GM18873 (cell line): Measurements from ENCODE around the gene IRF4.

Source experiments
- ATAC-seq: cut with Tn5 transposase; IDR thresholded peaks from one replicate; pipeline ENCODE4 v1.9.1; 2021; ENCODE audit warnings: mild to moderate bottlenecking, moderate library complexity, moderate number of reproducible peaks; ENCODE audit not compliant: unreplicated experiment, low FRiP score

IRF4 gene

DNA sequence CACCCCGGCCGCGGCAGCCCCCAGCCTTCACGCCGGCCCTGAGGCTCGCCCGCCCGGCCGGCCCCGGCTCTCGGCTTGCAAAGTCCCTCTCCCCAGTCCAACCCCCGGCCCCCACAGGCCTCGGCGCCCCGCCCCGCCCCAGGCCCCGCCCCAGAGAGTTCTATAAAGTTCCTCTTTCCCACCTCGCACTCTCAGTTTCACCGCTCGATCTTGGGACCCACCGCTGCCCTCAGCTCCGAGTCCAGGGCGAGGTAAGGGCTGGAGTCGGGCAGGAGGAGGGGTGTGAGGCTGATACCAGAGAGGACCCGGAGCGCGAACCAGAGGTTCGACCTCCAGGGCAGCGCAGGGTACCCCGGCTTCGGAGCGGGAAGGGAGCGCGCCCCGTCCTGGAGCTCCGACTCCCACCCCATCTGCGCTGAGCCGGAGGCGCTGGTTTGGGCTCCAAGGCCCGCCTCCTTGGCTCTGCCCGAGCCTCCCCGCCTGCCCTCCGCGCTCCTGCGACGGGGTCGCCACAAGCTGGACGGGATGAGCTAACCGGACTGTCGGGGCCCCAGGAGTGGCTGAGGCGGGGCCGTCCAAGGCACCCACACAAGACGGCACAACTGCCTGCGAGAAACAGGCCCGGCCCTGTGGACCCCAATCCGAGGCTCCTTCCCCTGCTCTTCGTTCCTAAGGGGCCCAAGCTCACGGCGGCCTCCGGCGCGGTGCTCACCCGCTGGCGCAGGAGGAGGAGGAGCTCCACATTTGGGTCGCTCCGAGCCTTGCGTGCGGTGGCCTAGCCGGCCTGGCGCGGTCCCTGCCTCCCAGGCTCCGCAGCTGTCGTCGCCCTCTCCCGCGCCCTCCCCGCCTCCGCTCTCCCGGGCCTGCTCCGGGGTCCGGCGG, at the start of gene IRF4:
Gene IRF4, plus strand, starts transcription at position 194 of the 882 bp plus-strand sequence. CDS start 1,401 bp downstream, outside the sequence.
- ATAC-seq: peak; percentile 34

DNA sequence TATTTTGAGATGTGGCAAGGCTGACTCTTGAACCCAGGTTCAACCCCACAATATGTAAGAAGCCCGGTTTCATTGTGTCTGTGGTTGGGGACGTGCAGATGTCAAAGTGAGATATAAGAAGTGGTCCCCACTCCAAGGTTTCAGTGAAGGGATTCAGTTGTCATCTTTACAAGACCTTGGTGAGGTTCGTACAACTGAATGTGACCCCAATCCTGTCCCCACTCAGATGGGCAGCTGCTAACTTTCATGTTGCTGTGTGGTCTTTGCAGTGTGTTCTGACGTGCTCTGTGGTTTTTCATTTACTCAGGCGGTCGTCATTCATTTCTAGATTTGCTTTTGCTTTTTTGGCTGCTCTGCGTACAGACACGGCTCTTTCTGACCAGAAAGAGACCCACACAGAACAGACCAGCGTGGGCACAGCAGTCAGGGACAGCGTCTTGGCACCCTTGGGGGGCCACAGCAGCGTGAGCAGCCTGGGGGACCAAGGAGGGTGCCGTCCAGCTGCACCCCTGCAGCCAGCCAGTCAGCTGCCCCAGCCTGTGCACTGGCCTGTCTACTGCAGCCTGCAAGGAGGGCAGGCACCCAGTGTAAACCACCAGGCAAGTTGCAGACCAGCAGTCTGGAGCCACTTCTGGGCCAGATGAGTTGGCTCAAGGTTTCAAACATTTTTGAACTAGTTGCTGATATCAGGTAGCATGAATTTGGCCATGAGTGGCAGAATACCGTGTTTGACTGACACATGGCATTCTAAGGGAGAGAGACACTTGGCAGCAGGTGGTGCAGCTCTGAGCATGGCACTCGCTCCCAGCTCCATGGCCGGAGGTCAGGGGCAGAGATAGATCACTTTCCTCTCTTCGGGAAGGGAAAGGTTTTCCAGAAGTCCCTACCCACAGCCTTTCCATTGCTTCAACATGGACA, 49.4 kb upstream of the IRF4 start:
- peak; percentile 51 for ATAC-seq

DNA sequence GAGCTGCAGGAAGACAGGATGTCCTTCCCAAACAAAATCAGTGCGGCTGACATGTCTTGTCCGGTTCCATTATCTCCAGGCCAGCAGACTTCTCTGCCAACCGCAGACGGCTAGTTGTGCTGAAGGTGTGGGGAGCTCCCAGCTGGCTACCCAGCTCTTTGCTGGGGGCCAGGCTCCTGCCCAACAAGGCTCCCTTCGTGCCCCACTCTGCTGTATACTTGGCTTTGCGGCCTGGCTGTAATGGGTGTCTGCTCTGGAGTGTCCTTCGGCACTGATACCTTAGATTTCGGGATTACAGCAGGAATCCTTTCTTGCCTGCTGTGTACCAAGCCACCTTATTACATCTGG, 48.7 kb upstream of the IRF4 start:
- no peak for ATAC-seq

DNA sequence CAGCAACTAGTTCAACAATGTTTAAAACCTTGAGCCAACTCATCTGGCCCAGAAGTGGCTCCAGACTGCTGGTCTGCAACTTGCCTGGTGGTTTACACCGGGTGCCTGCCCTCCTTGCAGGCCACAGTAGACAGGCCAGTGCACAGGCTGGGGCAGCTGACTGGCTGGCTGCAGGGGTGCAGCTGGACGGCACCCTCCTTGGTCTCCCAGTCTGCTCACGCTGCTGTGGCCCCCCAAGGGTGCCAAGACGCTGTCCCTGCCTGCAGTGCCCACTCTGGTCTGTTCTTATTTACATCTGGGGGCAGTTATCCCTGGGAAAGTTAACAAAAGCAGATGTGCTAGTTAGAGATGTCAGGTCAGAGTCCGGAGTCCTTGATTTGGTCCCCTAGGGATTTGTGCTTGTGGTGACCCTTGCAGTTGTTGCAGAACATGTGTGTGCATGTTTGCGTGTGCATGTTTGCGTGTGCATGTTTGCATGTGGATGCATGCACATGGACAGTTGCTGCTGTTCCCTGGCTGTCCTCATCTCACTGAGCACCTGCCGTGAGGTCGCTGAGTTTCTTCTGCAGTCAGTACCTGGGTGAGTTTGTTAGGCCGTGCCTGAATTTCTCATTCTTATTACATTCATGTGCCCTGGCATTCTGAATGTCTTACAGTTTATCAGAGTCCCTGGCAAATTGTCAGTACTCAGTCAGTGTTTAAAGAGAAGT, 48.2 kb upstream of the IRF4 start:
- no peak for ATAC-seq

DNA sequence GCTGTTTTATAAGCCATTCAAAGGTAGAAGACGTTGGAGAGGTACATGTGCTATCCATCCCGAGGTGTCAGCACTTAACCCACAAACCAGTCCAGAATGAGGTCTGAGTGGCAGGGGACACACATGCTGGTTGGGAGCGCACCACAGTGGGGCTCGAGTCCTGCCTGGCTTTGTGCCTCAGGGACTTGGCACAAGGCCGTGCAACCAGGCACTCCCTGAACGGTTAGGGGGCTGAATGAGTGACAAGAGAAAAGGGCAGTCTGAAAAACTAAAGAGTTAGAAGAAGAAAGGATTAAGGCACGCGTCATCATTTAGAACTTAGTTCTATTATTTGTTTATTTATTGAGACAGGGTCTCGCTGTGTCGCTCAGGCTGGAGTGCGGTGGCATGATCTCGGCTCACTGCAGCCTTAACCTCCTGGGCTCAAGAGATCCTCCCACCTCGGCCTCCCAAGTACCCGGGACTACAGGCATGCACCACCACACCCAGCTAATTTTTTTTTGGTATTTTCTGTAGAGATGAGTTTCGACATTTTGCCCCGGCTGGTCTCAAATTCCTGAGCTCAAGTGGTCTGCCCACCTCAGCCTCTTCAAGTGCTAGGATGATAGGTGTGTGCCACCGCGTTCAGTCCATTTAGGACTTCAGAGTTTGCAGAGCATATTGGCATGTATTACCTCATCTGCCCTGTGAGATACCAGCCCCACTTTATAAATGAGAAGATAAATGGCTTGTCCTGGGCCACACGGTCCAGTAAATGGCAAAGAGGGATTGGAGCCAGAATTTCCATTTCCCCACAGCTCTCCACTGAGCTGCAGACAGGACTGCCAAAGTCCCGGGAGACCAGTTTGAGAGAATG, 47.4 kb upstream of the IRF4 start:
- ATAC-seq: no peak

DNA sequence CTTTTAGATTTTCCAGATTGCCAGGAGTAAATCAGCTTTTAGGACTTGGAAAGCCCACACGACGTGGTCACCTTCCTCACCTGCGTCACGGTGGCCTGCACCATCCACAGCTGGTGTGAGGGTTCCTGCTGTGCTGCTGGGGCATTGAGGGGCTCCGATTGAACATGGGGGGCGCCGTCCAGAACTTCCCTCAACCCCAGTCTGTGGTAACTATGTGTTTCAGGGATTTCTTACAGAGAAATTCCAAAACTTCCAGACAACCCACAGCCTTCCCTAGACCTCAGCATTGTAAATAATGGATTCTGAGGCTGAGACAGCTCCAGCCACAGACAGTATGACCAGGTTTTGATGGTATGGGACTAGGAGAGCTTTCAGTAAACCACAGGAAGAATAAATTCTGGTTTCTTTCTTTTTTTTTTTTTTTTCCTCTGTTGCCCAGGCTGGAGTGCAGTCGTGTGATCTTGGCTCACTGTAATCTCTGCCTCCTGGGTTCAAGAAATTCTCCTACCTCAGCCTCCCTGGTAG, 46.7 kb upstream of the IRF4 start:
- no peak for ATAC-seq

DNA sequence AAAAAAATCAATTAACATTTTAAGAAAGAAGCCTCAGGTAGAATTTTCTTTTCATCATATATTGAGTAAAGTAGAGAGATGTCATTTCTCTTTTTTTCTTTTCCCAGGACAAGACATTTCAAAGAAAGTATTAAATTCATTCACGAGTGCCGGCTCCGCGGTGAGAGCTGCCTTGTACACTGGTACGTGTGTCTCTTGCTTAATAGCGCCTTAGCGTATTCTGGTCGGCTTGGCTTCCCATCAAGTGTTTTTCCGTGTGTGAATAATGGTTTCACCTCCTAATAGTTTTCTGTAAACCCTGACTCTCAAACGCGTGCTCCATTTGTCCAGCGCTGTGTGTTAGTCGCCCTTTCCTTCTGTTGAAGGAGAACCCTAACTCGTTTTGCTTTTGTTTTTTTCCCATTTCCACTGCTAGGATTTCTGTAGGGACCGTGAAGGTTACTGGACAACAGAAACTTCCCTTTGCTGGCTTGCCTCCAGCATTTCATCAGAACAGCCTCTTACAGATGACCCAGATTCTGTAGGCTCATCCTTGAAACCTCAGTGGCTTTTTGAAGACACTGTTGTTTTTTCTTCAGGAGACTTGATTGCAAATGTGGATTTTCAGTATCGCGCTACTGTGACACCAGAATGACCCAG, 45.7 kb upstream of the IRF4 start:
- no peak for ATAC-seq

DNA sequence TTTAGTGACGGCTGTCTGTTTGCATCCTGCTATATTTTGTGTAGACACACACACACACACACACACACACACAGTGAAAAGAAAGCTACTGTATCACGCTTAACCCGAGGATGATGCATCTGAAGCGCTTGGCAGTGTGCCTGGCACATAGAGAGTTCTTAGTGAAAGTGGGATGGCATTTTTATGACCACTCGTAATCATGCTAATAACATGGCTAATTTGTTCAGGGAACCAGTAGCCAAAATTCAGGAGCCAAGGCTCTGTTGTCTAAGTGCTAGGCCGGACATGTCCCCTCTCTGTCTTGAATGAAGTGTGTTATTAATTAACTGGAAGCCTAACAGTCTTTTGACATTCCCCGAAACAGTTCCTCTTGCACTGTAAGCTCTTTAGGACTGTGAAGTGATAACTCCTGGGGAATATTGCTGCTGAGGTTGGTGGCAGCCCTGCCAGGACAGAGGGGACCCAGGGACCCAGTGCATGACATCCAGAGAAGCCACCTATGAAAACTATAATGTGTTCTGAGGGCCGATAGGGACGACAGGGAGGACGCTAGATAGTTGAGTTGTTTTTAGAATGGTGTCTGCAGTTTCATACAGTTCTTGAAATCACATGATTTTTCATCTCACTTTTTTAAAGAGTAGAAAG, 45.0 kb upstream of the IRF4 start:
- ATAC-seq: no peak

DNA sequence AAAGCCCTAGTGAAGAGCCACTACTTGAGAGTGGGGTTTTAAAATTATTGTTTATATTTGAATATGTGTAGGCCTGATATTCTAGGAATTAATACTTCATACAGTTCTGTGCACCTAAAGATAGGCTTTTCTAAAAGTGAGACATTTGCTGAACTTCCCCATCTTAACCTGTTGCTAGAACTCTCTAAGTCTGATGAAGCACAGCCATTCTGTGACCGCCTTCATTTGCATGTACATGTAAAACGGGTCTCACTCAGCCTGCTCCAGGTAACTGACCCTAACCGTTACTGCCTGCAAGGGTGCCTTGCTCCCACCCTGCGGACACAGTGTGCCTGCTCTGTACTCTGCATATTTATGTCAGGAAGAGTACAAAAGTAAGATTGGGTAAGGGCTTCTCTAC, 44.3 kb upstream of the IRF4 start:
- peak; percentile 81 for ATAC-seq

DNA sequence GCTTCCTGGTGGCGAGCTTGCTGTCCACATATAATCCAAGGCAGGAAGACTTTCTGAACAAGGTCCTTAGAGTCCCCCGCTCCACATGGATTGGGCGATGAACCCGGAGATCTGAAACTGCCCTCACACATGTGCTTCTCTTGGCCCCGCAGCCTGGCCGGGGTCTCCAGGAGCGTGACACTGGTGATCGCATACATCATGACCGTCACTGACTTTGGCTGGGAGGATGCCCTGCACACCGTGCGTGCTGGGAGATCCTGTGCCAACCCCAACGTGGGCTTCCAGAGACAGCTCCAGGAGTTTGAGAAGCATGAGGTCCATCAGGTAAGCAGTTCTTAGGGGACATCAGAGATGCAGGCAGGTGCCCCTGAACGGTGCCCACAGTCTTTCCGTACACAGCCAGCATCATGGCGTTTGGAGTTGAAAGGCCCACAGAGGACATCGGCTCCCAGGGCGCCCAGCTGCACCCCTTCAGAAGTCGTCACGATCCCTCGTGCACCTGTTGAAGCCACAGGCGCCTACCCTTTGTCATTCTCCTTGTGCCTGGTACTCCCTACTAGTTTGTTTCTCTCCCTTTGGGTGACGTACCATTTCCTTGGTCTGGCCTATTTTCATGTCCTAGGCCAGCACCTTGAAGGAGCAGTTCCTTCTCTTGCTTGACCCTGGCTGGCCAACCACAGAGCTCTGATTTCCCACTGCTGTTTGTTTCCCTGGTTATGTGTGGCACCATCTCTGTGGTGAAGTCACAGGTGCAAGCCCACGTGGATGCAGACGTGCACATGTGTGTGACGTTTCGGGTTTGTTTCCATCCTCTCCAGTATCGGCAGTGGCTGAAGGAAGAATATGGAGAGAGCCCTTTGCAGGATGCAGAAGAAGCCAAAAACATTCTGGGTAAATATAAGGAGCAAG, 43.3 kb upstream of the IRF4 start:
- no peak for ATAC-seq

DNA sequence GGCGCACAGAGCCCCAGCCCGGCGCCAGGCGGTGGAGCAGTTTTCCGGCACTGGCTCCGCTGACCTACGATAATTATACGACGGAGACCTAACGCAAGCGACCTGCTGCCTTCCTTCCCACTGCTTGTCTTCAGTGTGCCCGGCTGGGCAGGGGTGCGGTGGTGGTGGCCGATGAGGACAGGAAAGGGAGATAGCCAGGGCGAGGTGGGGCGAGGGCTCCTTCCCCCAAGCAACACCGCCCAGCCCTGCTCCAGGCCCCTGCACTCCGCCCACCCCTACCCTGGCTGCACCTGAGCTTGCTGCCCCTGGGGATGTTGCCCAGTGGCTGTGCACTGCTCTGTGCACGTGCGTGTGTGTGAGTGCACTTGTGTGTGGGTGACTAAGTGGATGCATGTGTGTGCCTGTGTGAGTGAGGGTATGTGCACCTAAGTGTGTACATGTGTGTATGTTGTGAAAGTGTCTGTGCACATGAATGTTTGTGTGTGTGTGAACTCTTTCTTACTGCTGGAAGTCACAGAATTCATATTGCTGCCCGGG, 42.6 kb upstream of the IRF4 start:
- ATAC-seq: no peak

DNA sequence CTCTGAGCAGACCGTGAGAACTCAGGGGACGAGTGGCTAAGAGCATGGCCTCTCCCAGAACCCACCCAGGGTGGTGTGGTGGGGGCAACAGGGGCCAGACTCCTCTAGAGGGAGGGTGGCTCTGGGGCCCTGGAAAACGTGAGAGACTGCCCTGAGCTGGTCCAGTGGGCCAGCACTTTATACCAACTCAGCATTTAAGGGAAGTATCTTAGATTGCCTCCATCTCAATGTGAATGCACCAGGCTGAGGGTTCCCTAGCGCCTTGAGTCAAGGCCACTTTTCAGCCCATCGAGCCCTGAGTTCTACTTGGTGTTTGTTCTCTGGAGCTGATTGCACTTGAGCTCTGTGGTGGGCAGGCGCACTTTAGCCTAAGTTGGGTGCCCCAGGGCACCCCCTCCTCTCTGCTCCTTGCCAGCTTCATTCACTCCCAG, 42.0 kb upstream of the IRF4 start:
- ATAC-seq: no peak

DNA sequence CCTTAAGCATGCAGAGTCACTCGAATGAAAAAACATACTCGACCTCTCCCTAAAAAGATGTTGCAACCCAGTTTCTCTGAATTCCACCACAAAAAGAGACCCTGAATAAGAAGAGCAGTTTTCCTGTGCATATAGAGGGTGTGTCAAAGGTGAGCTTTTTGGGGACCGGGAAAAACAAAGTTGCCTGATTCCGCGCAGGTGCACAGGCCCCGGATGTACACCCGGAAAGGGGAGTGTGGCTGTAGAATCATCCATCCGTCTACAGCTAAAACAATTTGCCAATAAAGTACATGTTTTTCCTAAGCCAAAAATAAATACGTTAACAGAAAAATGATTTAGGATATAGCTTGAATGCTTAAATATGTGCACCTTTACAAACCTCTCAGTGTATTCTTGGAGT, 41.2 kb upstream of the IRF4 start:
- no peak for ATAC-seq

DNA sequence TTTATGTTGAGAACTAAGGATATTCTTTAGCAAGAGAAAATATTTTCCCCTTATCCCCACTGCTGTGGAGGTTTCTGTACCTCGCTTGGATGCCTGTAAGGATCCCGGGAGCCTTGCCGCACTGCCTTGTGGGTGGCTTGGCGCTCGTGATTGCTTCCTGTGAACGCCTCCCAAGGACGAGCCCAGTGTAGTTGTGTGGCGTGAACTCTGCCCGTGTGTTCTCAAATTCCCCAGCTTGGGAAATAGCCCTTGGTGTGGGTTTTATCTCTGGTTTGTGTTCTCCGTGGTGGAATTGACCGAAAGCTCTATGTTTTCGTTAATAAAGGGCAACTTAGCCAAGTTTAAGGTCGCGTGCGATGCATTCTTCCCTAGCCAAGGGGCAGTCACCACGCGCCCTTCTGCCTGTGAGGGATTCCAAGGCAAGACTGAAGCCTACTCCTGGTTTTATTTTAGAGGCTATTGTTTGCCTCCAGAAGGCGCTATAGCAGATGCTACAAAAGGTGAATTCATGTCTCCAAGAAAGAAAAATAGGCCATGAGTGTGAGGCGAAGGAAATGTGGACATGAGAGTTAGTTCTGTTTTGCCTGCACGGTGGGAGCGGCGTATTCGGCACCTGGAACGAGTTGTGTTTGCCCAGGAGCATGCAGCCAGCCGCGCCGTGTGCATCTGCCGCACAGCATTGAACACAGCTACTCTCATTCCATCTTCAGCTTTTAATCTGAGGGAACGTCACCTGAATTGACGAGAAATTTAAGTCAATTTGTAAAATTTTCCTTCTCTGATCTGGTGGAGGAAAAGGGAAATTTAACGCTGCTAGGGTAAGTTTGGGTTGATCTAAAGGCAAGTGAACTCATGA, 40.3 kb upstream of the IRF4 start:
- no peak for ATAC-seq

DNA sequence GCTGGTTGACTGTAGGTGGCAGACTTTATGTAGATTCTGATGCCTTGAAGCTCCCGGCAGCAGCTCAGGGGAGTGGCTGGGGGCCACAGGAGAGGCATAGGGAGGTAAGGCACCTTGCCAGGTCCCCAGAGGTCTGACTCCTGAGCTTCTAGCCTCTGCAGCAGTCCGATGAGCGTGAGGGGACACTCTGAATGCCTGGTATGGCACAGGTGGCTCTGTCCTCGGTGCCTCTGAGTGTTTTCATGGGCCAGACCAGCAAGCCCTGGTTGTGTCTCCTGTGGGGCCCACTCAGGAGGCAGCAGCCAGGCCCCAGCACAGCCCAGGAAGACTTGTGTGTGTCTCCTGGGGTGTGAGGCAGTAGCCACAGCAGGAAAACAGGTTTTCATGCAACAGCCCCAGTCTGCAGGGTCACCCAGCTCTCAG, 39.7 kb upstream of the IRF4 start:
- no peak for ATAC-seq

DNA sequence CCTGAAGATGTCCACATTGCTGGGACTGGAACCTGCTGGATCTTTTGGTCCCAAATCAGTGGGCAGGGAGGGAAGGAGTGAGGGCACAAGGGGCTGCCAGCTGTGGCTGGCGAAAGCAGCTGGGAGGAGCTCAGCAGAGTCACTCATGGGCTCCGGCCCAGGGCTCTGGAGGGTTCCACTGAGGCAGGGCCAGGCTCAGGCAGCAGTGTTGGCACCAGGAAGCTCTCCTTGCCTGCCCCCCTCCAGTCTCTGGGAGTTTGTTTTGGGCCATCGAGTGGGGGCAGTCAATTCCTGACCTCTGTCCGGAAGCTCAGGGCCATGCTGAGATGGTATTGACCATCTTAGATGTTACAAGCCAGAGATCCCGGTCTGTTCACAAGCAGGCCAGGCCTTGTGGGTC, 39.1 kb upstream of the IRF4 start:
- ATAC-seq: no peak
